HG03108 (cell line): ENCODE measurements around the gene SDR39U1.
"Not testable (repeated sequence)": the region's sequence is repeated elsewhere in the genome, so short reads cannot be mapped to it uniquely, and the experiment has no call there.

Experiments used
- ATAC-seq: cut with Tn5 transposase; IDR thresholded peaks from one replicate; pipeline ENCODE4 v1.9.1; 2021; ENCODE audit warnings: moderate library complexity; ENCODE audit not compliant: unreplicated experiment

SDR39U1 gene

DNA sequence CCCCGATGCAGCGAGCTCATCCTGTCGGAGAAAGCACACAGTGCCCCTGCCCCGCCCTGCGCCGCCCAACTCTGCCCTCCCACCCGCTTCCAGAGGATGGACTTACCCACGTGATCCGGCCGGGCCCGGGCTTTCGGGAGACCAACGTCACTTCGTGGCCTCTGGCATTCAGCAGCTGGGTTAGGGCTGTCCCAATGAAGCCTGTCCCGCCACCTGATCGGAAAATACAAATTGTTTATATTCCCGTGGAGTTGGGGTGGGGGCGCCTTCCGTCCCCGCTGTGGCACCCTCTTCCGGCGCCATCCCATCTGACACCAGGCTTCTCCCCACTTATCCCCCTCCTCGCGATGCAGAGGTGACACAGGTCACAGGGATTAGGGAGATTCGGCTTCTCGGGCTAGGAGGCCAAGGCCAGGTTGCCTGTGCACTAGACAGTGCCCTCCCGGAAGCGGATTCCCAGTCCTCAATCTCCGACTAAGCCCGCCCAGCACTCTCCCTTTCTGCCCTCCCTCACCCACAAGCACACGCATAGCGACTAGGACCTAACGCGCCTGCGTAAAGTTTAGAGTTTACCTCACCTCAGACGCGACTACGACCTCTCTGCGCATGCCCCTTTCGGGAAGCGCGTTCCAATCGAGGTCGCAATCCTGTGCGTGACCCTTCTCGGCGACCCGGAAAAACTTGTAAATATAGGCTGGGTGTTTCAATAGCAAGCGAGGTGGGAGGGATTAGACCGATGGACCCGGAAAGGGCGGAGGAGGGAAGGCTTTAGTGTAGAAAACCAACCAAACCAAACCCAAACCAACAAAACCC lies at the start of gene SDR39U1:
TSS of gene SDR39U1 (minus strand) at position 537 of the 813 bp plus-strand sequence. CDS start at position 530, 7 bp downstream.
- ATAC-seq, result peak; percentile 88

DNA sequence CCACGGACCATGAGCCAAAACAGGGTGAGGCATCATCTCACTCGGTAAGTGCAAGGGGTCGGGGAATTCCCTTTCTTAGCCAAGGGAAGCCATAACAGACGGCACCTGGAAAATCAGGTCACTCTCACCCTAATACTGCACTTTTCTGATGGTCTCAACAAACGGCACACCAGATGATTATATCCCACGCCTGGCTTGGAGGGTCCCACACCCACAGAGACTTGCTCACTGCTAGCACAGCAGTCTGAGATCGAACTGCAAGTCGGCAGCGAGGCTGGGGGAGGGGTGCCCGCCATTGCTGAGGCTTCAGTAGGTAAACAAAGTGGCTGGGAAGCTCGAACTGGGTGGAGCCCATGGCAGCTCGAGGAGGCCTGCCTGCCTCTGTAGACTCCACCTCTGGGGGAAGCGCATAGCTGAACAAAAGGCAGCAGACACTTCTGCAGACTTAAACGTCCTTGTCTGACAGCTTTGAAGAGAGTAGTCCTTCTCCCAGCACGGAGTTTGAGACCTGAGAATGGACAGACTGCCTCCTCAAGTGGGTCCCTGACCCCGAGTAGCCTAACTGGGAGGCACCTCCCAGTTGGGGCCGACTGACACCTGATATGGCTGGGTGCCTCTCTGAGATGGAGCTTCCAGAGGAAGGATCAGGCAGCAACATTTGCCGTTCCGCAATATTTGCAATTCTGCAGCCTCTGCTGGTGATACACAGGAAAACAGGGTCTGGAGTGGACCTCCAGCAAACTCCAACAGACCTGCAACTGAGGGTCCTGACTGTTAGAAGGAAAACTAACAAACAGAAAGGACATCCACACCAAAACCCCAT lies 49.2 kb upstream of the SDR39U1 start:
- ATAC-seq, result not testable (repeated sequence)

DNA sequence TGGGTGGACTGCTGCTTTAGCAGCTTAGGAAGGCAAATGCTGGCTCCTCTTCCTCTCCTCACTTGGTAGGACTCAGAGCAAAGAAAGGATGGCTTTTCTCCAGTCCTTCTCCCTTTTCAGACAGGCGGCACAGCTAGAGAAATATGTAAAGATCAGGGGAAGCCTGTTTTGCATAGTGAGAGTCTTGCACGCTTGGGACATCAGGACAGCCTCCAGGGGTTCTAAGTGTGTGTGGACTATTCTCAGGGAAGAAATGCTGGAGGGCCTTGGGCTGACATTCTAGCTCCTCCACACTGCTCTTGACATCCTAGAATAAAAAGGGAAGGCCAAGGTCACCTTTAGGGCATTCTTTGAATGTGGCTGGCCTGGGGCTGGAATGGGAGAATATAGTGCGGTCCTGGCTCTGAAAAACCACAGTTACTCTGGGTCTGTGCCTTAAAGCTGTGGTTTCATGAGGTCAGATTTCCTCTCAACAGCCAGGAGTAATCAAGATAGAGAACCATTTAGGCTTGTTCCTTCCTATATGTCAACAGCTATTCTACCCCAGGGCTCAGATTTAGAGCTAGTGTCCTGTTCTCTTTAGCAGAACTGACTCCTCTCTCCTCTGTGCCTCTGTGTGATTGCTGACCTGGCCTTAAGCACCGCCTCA lies 41.2 kb upstream of the SDR39U1 start:
- no peak for ATAC-seq

- ATAC-seq, result not testable (repeated sequence)
Measured at GRCh38 chr14:24482699-24483303, 40.2 kb upstream of the SDR39U1 start.

DNA sequence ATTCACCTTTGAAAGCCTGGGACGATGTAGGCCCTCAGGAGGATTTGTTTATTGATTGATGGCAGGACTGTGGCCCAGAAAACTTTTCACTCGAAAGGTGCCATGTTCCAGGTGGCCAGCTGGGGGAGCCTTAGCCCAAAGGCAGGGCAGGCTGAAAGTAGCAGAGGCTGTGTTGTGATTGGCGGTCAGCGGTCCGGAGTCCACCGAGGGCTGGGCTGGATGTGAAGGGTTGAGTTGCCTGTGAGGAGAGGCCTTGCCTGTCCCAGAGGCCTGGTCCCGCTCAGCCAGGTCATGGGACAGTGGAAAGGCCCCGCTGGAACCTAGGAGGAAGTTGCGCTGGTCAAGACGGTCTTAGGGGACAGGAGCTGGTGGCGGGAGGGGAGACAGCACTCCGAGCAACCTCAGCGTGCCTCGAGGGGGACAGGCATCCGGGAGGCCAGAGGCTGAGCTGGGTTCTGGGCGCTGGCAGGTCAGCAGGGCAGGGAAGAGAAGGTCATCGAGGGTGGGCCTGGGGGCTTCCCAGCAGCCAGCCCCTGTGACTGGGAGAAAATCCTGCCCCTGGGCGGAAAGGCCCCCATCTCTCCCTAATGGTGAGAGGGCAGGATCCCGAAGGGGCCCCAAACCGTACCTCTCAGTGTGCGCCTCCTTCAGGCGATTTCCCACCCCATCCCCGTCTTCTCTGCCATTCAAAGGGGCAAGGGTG lies 39.2 kb upstream of the SDR39U1 start:
- ATAC-seq, result no peak

DNA sequence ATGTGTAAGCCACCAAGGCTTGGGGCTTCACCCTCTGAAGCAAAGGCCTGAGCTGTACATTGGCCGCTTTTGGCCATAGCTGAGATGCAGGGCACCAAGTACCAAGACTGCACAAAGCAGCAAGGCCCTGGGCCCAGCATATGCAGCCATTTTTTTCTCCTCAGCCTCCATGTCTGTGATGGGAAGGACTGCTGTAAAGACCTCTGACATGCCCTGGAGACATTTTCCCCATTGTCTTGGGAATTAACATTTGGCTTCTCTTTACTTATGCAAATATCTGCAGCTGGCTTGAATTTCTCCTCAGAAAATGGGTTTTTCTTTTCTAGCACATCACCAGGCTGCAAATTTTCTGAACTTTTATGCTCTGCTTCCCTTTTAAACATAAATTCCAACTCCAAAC lies 37.4 kb upstream of the SDR39U1 start:
- ATAC-seq, result not testable (repeated sequence)

GRCh38 chr14:24475261-24475660 lies 32.7 kb upstream of the SDR39U1 start:
- no peak for ATAC-seq

- ATAC-seq, result no peak
Measured at GRCh38 chr14:24473211-24473610, 30.6 kb upstream of the SDR39U1 start.

DNA sequence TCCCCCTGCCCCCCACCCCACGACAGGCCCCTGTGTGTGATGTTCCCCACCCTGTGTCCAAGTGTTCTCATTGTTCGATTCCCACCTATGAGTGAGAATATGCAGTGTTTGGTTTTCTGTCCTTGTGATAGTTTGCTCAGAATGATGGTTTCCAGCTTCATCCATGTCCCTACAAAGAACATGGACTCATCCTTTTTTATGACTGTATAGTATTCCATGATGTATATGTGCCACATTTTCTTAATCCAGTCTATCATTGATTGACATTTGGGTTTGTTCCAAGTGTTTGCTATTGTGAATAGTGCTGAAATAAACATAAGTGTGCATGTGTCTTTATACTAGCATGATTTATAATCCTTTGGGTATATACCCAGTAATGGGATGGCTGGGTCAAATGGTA lies 27.9 kb upstream of the SDR39U1 start:
- ATAC-seq, result not testable (repeated sequence)

DNA sequence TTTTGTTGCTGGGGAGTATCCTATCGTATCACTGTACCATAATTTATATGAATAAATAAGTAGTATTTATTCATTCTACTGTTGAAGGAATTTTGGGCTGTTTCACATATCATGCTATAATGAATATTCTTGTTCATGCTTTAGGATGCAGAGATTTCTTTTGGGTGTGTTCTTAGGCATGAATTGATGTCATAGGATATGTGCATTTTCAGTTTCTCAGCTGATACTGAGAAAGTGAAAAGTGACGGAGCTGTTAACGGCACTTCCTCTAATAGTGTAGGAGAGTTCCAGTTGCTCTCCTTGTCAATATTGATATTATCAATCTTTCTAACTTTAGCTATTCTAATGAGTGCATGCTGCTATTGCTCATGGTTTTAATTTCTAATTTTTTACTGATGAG lies 23.2 kb upstream of the SDR39U1 start:
- ATAC-seq, result no peak

GRCh38 chr14:24465368-24465767 lies 22.8 kb upstream of the SDR39U1 start:
- no peak for ATAC-seq

DNA sequence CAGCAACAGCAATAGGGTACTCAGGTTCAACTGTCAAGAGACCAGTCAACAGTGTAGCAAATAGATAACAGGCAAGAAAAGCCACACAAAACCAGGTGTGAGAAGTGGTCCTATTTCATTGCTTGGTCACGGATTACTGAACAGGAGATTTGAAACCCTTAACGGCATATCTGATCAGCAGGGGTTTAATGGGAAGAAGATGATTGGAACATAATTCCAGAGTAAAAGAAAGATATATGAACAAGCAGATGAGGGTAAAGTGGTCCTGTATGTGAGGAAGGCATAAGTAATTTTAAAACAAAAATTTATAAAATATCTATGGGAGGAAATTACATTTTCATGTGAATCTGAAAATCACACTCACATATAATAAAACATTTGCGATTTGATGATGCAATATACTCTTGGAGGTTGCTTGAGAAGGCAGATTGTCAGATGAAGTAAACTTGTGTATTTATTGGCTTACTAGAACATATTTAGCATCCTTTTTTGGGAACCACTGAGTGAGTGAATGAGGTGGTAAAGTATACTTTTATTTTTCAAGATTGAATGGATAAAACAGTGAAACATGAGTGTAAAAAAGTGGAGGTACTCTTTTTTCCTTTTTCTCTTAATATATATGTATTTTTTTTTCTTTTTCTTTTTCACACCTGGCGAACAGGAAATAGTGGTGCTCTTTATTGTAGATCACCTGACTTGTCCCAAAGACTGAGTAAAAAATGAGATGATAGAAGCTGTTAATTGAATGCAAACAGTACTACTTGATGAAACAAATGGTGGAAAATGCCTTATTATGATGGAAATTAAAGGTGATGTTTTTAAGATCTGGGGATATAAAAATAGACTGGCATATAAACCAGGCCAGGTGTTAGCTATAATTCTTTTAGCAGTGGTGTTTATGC lies 21.6 kb upstream of the SDR39U1 start:
- no peak for ATAC-seq

- ATAC-seq, result no peak
Measured at GRCh38 chr14:24463017-24463883, 20.7 kb upstream of the SDR39U1 start.

DNA sequence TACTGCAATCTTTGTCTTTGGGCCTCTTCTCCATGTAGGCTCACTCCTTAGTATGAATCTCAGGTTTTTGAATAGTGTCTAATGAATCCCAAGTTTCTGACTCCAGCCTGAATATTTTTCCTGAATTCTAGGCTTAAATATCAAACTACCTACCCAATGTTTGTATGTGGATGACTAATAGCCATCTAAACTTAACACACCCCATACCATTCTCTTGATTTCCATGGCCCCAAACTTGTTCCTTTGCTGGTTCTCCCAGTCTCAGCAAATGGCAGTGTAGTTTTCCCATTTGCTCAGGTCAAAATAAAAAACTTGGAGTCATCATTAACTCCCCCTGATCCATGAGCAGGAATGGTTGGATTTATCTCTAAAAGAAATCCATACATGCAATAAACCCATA lies 18.8 kb upstream of the SDR39U1 start:
- ATAC-seq, result no peak

DNA sequence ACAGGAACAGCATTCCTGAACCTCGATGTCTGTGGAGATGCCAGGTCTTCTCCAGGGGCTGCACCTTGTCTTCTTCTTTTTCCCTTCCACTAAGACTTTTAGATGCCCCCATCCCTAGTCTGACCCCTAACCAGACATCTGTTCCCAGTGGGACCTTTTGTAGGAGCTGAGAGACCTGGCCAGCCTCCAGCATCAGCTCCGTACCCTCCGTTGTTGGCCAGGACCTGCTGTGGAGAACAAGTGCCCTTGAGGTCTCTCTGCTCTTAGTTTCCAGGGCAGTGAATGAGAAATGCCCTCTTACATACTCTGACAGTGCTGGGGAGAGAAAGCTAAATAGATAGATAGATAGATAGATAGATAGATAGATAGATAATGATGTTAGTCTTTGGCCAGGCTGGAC lies 16.8 kb upstream of the SDR39U1 start:
- no peak for ATAC-seq

- no peak for ATAC-seq
Measured at GRCh38 chr14:24458736-24459135, 16.2 kb upstream of the SDR39U1 start.

- ATAC-seq, result no peak
Measured at GRCh38 chr14:24456980-24457379, 14.4 kb upstream of the SDR39U1 start.

DNA sequence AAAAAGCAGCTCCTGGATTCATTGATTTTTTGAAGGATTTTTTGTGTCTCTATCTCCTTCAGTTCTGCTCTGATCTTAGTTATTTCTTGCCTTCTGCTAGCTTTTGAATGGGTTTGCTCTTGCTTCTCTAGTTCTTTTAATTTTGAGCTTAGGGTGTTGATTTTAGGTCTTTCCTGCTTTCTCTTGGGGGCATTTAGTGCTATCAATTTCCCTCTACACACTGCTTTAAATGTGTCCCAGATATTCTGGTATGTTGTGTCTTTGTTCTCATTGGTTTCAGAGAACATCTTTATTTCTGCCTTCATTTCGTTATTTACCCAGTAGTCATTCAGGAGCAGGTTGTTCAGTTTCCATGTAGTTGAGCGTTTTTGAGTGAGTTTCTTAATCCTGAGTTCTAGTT lies 8.3 kb upstream of the SDR39U1 start:
- not testable (repeated sequence) for ATAC-seq
